ENCODE results near the gene ACSL4.

DNA sequence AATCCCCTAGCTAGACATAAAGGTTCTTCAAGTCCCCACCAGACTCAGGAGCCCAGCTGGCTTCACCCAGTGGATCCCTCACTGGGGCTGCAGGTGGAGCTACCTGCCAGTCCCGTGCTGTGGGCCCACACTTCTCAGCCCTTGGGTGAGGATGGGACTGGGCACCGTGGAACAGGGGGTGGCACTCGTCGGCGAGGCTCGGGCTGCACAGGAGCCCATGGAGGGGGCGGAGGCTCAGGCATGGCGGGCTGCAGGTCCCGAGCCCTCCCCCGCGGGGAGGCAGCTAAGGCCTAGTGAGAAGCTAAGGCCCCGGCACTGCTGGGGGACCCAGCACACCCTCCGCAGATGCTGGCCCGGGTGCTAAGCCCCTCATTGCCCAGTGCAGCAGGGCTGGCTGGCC lies 16.1 kb upstream of the ACSL4 start:
- TF ChIP-seq CTCF (IDR thresholded peaks at IDR 0.05) (no peak), POLR2A (IDR thresholded peaks at IDR 0.05) (no peak)

Measured in lower leg skin (tissue), 3 donors.